ENCODE results near the gene XAF1.

GRCh38 chr17:6797718-6798351 is 42.0 kb downstream of the XAF1 start:
- TF ChIP-seq MEF2A (IDR thresholded peaks at IDR 0.05; ENCODE audit: borderline replicate concordance, low read depth) (no peak), GABPA (IDR thresholded peaks at IDR 0.05; ENCODE audit: low read depth) (no peak), NRF1 (IDR thresholded peaks at IDR 0.05; ENCODE audit: low read depth, low read length) (no peak), JUND (IDR thresholded peaks at IDR 0.05) (no peak), CTCF (IDR thresholded peaks at IDR 0.05) (no peak), YY1 (IDR thresholded peaks at IDR 0.05; ENCODE audit: low read depth) (no peak), RFX5 (IDR thresholded peaks at IDR 0.05; ENCODE audit: low read length) (no peak), SIN3A (IDR thresholded peaks at IDR 0.05; ENCODE audit: borderline replicate concordance, low read depth, low read length) (no peak), TCF12 (IDR thresholded peaks at IDR 0.05) (no peak), REST (IDR thresholded peaks at IDR 0.05; ENCODE audit: low read depth, low read length) (no peak), IRF3 (IDR thresholded peaks at IDR 0.05; ENCODE audit: low read depth, low read length) (no peak), POLR2AphosphoS5 (IDR thresholded peaks at IDR 0.05; ENCODE audit: low read depth, low read length) (no peak), SMC3 (IDR thresholded peaks at IDR 0.05; ENCODE audit: low read depth, low read length) (no peak)

All from SK-N-SH (cell line).